Stimulated activated CD8-positive, alpha-beta memory T cell treated with anti-CD3 and anti-CD28 coated beads, Interleukin-4, amount 100 ng/mL, for 48 hours (primary cell): Measurements from ENCODE around the gene OPN3.
"Not testable (repeated sequence)": the region's sequence is repeated elsewhere in the genome, so short reads cannot be mapped to it uniquely, and the experiment has no call there.

Experiments used
- DNase-seq: peaks from one replicate; pipeline ENCODE4 v3.0.0-alpha.2; 2020

OPN3 gene

GRCh38 chr1:241640149-241640866 lies at the start of gene OPN3, which contains the start of gene CHML:
OPN3 (minus strand) TSS chr1:241640369; CDS start chr1:241640254, 115 bp downstream.
CHML (minus strand) TSS chr1:241640369; CDS start chr1:241635766, 4,603 bp downstream.
- peak; percentile 95 for DNase-seq

GRCh38 chr1:241688940-241689368 lies 48.8 kb upstream of the OPN3 start:
- no peak for DNase-seq

GRCh38 chr1:241684108-241684507 lies 43.9 kb upstream of the OPN3 start:
- no peak for DNase-seq

- no peak for DNase-seq
Observed at GRCh38 chr1:241682921-241683320, 42.8 kb upstream of the OPN3 start.

GRCh38 chr1:241681861-241682448 lies 41.8 kb upstream of the OPN3 start:
- DNase-seq = not testable (repeated sequence)

GRCh38 chr1:241679961-241680360 lies 39.8 kb upstream of the OPN3 start:
- no peak for DNase-seq

GRCh38 chr1:241679404-241679803 lies 39.2 kb upstream of the OPN3 start:
- no peak for DNase-seq

- no peak for DNase-seq
Observed at GRCh38 chr1:241678536-241678935, 38.4 kb upstream of the OPN3 start.

GRCh38 chr1:241677201-241677600 lies 37.0 kb upstream of the OPN3 start:
- no peak for DNase-seq

GRCh38 chr1:241675983-241676382 lies 35.8 kb upstream of the OPN3 start:
- no peak for DNase-seq

- no peak for DNase-seq
Observed at GRCh38 chr1:241674805-241675384, 34.7 kb upstream of the OPN3 start.

- no peak for DNase-seq
Observed at GRCh38 chr1:241672301-241672700, 32.1 kb upstream of the OPN3 start.

- no peak for DNase-seq
Observed at GRCh38 chr1:241666419-241666818, 26.2 kb upstream of the OPN3 start.

GRCh38 chr1:241660424-241660972 lies 20.3 kb upstream of the OPN3 start:
- no peak for DNase-seq

GRCh38 chr1:241659016-241659415 lies 18.8 kb upstream of the OPN3 start:
- DNase-seq = not testable (repeated sequence)

GRCh38 chr1:241658081-241658793 lies 18.1 kb upstream of the OPN3 start:
- no peak for DNase-seq

GRCh38 chr1:241654641-241655040 lies 14.5 kb upstream of the OPN3 start:
- DNase-seq = no peak

GRCh38 chr1:241654019-241654418 lies 13.8 kb upstream of the OPN3 start:
- no peak for DNase-seq

GRCh38 chr1:241652012-241652411 lies 11.8 kb upstream of the OPN3 start, which contains the start of gene WDR64:
WDR64 (plus strand) TSS chr1:241652281; CDS start chr1:241652485, 204 bp downstream.
- DNase-seq = no peak

- no peak for DNase-seq
Observed at GRCh38 chr1:241648159-241648558, 8.0 kb upstream of the OPN3 start.

- DNase-seq = no peak
Observed at GRCh38 chr1:241647658-241648057, 7.5 kb upstream of the OPN3 start.

- DNase-seq = no peak
Observed at GRCh38 chr1:241646201-241646600, 6.0 kb upstream of the OPN3 start.

- DNase-seq = no peak
Observed at GRCh38 chr1:241645199-241645598, 5.0 kb upstream of the OPN3 start.
